GM18511 (cell line): ENCODE results near the gene ASCL2.
"Not testable (repeated sequence)": the region's sequence is repeated elsewhere in the genome, so short reads cannot be mapped to it uniquely, and the experiment has no call there.

Experiments used
- ATAC-seq: cut with Tn5 transposase; IDR thresholded peaks from one replicate; pipeline ENCODE4 v1.9.1; 2021; ENCODE audit warnings: mild to moderate bottlenecking, moderate library complexity; ENCODE audit not compliant: unreplicated experiment

ASCL2 gene

DNA sequence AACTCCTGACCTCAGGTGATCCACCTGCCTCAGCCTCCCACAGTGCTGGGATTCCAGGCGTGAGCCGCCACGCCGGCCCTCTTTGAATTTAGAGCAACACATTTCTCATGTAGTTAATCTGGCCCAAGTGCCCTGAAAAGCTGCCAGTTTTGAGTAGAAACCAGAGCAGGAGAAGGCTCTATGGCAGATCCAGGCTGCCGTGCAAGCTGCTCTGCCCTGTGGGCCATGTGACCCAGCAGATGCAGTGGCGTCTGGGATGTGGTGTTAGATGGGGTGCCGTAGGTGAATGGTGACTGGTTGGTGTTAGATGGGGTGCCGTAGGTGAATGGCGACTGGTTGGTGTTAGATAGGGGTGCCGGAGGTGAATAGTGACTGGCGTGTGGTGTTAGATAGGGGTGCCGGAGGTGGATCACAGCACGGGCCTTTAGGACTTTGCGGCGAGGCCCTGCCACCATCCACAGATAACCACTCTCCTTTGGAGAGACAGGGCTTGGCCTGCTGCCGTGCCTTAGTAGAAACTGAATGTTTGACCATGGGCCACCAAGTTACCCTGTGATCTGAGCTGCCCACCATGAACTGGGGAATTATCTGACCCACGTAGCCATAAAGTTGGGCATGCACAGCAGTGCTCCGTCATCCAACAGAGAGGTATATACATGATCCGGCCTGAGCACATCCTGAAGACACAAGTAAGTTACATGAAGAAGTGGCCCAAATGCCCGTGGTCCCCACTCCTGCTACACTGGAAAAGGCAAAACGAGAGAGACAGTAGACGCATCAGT lies 32.7 kb downstream of the ASCL2 start:
- no peak for ATAC-seq

DNA sequence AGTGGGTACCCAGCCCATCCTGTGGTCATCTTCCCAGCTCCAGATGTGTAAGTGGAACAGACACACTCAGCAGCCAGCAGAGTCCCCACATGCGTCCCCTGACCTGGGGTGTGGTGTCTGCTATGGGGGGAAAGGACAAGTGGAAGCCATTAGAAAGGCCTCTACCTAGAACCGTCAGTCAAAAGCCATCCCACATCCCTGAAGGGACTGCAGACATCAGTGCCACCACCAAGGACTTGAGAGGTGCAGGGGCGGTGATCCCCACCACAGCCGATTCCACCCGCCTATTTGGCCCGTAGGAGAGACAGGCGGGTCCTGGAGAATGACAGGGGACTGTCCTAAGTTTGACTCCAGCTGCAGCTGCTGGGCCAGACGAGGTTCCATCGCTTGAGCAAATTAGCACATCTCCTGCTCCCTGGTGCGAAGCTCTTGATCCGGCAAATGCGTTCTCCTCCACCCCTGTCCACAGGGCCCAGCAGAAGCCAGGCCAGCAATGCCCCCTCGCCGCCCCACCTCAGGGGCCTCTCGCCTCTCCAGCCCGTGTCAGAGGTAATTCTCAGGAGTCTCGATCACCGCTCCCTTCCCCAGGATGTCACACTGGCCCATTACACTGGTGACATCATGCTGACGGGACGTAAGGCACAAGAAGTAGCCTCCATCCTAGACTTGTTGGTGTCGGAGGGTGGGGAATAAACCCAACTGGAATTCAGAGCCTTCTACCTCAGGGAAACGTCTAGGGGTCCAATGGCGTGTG lies 33.8 kb downstream of the ASCL2 start:
- not testable (repeated sequence) for ATAC-seq

DNA sequence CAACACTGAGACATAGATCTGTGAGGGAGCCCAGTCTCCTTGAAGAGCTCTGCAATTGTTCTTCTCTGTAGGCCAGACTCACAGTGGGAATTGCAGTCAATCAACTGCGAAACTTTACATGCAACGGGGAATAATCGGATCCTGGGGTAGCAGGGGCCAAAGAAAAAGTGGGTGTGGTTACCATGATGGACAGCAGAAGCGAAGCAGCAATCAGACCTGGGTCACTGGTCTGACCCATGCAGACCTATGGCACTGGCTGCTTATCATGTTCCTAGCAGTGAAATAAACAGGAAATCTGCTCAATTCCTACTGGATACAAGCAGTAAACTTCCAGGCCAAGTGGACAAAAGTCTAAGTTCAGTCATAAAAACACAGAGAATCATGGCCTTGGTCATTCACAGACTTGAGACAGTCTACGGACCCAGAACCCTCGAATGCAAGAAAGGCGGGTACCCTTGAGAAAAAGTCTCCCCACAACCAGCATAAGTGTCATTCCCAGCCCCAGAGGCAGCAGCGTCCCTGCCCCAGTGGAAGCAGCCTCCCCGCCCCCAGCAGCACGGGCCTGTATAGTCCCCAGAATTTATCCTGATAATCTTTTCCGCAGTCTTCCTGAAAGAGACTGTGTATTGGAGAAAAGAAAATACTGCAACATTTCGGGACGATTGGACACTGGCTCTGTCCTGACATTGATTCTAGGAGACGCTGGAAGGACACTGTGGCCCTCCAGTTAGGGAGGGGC lies 34.6 kb downstream of the ASCL2 start:
- no peak for ATAC-seq

DNA sequence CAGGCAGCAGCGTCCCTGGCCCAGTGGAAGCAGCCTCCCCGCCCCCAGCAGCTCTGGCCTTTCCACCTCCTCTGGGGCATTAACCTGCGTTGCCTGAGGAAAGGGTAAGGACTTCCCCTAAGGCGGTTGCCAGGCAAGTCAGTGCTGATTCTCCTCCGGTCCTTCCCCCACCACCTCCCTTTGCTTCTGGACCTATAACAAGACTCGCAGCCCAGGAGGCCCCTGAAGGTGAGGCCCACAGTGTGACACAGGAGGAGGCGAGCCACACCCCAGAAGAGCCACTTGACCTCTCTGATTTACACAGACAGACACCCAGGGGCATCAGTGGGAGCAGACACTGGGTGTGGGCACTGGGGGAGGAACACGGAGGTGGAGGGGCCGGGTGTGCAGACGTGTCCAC lies 35.4 kb downstream of the ASCL2 start:
- no peak for ATAC-seq

DNA sequence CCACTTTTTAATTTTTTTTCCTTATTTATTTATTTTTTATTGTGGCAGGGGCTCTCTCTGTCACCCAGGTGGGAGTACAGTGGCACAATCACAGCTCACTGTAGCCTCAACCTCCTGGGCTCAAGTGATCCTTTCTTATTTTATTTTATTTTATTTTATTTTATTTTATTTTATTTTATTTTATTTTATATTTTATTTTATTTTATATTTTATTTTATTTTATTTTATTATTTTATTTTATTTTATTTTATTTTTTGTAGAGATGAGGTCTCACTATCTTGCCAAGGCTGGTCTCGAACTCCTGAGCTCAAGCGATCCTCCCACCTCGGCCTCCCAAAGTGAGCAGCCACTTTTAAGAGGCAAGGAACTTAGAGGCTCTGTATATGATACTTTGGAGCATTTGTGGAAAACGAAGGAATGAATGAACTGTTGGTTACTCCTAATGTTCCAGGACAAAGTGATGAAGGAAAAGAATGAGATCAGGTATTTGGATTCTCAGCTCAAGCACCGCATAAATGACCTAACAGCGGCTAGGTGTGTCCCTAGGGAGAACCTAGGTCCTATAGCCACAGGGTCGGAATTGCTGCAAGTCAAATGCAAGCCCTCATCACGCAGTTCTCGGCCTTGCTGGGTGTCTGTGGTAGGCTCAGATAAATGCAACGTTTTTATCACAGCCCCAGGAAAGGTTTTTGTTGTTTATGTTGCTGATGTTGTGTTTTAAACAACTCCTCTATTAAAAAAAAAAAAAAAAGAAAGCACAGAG lies 36.5 kb downstream of the ASCL2 start:
- ATAC-seq = no peak

DNA sequence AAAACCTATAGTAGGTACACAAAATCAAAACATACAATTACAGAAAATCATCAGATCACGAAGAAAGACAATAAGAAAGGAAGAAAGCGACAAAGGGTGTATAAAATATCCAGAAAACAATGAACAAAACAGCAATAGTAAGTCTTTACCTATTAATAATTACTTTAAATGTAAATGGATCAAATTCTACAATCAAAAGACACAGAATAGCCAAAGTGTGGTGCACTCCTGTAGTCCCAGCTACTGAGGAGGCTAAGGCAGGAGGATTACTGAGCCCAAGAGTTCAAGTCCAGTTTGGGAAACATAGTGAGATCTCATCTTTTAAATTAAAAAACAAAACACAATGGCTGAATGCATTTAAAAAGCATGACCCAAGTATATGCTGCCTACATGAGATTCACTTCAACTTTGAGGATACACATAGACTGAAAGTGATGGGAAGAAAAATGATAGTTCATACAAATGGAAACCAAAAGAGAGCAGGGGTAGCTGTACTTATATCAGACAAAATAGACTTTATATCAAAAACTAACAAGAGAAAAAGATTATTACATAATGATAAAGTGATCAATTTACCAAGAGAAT lies 40.6 kb downstream of the ASCL2 start:
- no peak for ATAC-seq

DNA sequence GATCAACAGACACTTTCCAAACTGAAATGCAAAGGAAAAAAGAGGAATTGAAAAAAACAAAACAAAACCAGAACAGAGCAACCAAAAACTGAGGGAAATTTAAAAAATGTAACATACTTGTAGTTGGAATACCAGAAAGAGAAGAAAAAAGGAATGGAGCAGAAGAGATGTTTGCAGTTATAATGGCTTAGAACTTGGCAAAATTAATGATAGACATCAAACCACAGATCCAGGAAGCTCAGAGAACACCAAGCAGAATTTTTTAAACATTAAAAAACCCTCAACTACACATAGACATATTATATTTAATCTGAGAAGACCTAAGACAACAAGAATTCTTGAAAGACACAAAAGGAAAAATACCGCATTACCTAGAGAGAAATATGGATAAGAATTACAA lies 46.1 kb downstream of the ASCL2 start:
- no peak for ATAC-seq

DNA sequence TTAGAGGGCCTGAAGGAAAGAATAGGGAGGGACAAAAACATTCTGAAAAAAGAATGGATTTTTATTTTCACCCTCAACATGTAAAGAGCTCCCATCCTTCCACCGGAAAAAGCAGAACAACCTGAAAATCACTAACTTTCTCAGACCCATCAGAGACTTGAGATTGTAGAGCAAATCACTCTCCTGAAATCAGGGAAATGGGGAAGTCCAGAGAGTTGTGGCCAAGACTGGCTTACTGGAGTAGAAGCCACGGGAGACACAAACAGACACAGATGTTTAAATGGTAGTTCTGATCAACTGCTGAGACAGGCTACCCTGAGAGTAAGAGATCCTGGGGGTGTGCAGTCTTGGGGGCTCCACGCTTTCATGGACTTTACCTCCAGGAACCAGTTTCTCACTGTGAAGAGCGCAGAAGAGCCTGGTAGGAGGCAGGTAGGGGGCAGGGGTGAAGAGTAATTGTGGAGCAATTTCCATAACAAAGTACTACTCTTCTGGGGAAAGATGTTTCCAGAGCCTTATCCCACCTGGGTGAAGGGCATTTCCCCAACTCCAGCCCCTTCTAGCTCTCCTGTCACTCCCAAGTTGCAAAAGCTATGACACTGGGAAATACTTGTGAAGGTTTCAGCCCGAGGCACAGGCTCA lies 47.1 kb downstream of the ASCL2 start:
- no peak for ATAC-seq

DNA sequence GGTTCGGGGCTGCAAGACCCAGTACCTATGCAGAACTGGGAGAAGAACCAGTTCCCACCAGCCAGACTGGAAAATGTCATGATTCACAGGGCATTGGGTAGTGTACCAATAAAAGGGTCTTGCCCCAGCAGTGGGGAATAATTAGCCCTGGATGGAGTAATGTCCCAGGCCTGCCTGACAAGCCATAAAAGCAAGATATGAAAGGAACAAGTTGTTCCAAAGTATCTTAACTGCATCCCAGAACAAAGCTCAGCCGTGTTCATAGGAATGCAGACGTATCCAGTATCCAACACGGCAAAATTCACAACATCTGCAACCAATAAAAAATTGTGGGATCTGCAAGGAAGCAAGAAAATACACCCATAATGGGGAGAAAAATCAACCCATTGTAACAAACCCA lies 47.9 kb downstream of the ASCL2 start:
- no peak for ATAC-seq

DNA sequence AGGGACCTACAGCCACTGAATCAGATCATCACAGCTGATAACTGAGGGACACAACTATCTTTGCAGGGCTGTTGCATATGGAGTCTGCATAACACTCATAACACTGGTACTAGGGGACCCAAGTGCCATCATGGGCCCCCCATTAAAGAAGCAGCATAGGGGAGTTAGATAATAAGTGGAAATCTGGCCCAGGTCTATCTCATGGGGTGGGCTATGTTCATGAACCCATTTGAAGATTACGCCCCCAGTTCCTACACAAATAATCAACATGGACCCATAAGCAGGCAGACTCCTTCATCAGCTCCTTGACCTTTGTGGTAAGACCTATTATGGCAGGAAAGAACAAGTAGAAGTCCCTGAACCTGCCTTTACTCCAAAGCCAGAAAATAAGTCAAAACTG lies 48.8 kb downstream of the ASCL2 start:
- no peak for ATAC-seq

DNA sequence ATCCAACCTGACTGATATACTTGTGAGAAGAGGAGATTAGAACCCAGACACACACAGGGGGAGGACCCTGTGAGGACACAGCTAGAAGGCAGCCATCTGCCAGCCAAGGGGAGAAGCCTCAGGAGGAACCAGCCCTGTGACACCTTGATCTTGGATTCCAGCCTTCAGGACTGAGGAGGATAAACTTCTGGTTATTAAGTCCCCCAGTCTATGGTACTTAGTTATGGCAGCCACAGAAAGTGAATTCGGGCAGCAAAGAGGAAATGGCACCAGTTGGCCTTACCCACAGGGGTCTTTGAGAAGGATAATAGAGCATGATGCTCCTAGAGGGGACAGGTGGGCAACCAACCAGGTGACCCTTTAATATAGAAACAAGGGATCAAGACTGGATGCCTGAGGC lies 49.4 kb downstream of the ASCL2 start:
- ATAC-seq = no peak

DNA sequence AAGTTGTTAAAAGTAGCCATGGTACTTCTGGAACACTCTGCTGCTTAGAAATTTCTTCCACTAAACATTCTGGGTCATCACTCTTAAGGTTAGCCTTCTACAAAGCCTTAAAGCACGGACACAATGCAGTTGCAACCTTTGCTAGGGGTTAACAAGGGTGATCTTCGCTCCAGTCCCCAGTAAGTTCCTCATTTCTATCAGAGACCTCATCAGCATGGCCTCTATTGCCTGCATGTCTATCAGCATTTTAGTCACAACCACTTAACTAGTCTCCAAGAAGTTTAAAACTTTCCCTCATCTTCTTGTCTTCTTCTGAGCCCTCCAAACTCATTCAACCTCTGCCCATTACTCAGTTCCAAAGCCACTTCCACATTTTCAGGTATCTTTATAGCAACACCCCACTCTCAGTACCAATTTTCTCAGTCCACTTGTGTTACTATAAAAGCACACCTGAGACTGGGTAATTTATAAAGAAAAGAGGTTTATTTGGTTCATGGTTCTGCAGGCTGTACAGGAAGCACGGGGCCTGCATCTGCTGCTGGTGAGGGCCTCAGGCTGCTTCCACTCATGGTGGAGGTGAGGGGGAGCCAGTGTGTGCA lies 50.1 kb downstream of the ASCL2 start:
- no peak for ATAC-seq

DNA sequence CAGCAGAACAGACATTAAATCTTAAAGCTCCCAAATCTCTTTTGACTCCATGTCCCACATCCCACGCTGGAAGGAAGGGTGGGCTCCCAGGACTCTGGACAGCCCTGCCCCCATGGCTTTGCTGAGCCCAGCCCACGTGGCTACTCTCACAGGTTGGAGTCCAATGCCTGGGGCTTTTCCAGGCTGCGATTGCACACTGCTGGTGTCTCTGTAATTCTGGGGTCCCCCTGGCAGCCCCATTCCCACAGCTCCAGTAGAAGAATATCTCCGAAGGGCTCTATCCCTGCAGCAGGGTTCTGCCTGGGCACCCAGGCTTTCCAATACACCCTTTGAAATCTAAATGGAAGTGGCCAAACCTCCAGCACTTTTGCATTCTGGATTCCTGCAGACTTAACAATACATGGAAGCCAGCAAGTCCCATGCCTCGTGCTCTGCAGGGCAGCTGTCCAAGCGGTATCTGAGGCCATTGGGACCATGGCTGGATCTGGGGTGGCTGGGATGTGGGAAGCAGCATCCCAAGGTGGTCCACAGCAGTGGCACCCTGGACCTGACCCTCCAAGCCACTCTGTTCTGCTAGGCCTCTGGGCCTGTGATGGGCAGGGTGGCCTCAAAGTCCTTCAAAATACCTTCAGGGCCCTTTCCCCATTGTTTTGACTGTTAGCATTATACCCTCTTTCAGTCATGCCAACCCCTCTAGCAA lies 50.9 kb downstream of the ASCL2 start:
- ATAC-seq = no peak
